ENCODE data around the gene ZNF653. TPM values are rescaled to one million over a fixed set of nuclear protein-coding genes. Genes with fewer than 3 reads are reported as not detected.
A peak's percentile ranks its signal among the peaks of the same experiment; 100 is the strongest.

The ZNF653 gene
- total and polyA plus RNA-seq, 2 donors (not counting 1 experiment from before 2014, with no cell fraction given) = 24.2 to 26.2 TPM

DNA sequence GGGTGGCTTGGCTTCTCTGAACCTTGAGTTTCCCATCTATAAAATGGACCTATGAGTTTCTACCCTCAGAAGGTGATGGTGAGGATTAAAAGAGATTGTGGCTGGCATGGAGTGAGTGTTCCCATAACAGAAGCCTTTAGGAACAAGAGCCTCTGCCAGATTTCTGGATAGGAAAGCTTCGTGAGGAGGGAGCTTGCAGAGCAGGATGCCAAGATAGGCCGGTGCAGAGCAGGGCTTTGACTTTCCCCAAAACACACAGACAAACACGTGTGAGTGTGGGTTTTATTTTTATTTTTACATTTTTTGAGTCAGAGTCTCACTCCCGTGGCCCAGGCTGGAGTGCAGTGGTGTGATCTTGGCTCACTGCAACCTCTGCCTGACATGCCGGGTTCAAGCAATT lies 29.3 kb upstream of the ZNF653 start:
- no peak for DNase-seq
- H2AFZ ChIP-seq (ENCODE audit: insufficient read depth, low read depth, low read length, poor library complexity, severe bottlenecking) = no peak overlapping the region
- 66% methylated on average over 2 of the region's 5 CpGs for WGBS (ENCODE audit: insufficient coverage)
- peaks cover 22% of the 10 kb centered on the region for H3K4me1 Mint-ChIP-seq
- ATAC-seq (ENCODE audit: low read depth) = no peak
- peaks cover 9% of the 10 kb centered on the region for H3K27me3 Mint-ChIP-seq
- H3K4me1 ChIP-seq (ENCODE audit: control insufficient read depth in 2 of 2, insufficient read depth in 2 of 2, low read length in 2 of 2) = peaks cover 24 to 32% of the 10 kb centered on the region in 2 donors
- ChIA-PET CTCF (interaction anchor here (2.9 kb wide), 1 partner anchor 24 kb away, joined by 22 read pairs; the partner anchor contains the start of gene ELOF1), POLR2A (interaction anchor here (1.3 kb wide), 1 partner anchor 24 kb away, joined by 3 read pairs; the partner anchor contains the start of gene ELOF1)
- intact Hi-C loops (cut with micrococcal nuclease) = no loop called here
- H3K9me3 Mint-ChIP-seq (ENCODE audit: insufficient read depth) = no peaks in the 10 kb centered on the region
- peaks cover 0 to 4% (median 0%) of the 10 kb centered on the region in 3 donors for H3K9me3 ChIP-seq (ENCODE audit: control extremely low read depth in 1 of 3, control insufficient read depth in 2 of 3, insufficient read depth in 1 of 3, low read length in 2 of 3)
- peak overlapping the region; percentile 3 for H3K4me2 ChIP-seq (replicated peaks; ENCODE audit: low read depth, low read length, poor library complexity, severe bottlenecking)
- no peak overlapping the region for H3K4me3 ChIP-seq (ENCODE audit: control extremely low read depth in 1 of 5, extremely low read depth in 1 of 5, insufficient read depth in 1 of 5, low read depth in 2 of 5, low read length in 4 of 5)
- H3K27me3 ChIP-seq (replicated peaks in 1 of 4; ENCODE audit: control extremely low read depth in 1 of 4, control insufficient read depth in 3 of 4, insufficient read depth in 4 of 4, low read length in 3 of 4) = peaks cover 0 to 19% (median 7%) of the 10 kb centered on the region in 4 experiments
- no peaks in the 10 kb centered on the region for H4K20me1 ChIP-seq (ENCODE audit: control insufficient read depth, insufficient read depth, low read length, poor library complexity, severe bottlenecking)
- peak overlapping the region; percentile 23 for H3K4me3 Mint-ChIP-seq
- TF ChIP-seq, protein P1, sequence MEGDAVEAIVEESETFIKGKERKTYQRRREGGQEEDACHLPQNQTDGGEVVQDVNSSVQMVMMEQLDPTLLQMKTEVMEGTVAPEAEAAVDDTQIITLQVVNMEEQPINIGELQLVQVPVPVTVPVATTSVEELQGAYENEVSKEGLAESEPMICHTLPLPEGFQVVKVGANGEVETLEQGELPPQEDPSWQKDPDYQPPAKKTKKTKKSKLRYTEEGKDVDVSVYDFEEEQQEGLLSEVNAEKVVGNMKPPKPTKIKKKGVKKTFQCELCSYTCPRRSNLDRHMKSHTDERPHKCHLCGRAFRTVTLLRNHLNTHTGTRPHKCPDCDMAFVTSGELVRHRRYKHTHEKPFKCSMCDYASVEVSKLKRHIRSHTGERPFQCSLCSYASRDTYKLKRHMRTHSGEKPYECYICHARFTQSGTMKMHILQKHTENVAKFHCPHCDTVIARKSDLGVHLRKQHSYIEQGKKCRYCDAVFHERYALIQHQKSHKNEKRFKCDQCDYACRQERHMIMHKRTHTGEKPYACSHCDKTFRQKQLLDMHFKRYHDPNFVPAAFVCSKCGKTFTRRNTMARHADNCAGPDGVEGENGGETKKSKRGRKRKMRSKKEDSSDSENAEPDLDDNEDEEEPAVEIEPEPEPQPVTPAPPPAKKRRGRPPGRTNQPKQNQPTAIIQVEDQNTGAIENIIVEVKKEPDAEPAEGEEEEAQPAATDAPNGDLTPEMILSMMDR (IDR thresholded peaks at IDR 0.05) = no peak
- no peak for TF ChIP-seq EZH2 (IDR thresholded peaks at IDR 0.05; ENCODE audit: borderline replicate concordance, insufficient read depth, low read depth, low read length, poor library complexity, severe bottlenecking)
- peak overlapping the region in 1 of 2 donors; percentile 30 for H3K27ac ChIP-seq (ENCODE audit: low read length in 2 of 2)
- H3K9ac ChIP-seq (ENCODE audit: low read length) = no peak overlapping the region
- H3K27ac Mint-ChIP-seq = peak overlapping the region; percentile 76
- H3K79me2 ChIP-seq (ENCODE audit: control insufficient read depth, insufficient read depth, low read length) = no peaks in the 10 kb centered on the region
- H3K36me3 ChIP-seq (replicated peaks in 1 of 2; ENCODE audit: control extremely low read depth in 1 of 2, control insufficient read depth in 1 of 2, extremely low read depth in 1 of 2, insufficient read depth in 2 of 2, low read length in 1 of 2) = no peaks in the 10 kb centered on the region

GRCh38 chr19:11534538-11534937 lies 28.9 kb upstream of the ZNF653 start:
- CTCF ChIA-PET = interaction anchor here (2.9 kb wide), 1 partner anchor 24 kb away, joined by 22 read pairs; the partner anchor contains the start of gene ELOF1
- POLR2A ChIA-PET = no interaction called here
- no peak for ATAC-seq (ENCODE audit: low read depth)

More at GRCh38 chr19:11534538-11534937, 28.9 kb upstream of the ZNF653 start:
- peak overlapping the region in 1 of 2 donors; percentile 30 for H3K27ac ChIP-seq (ENCODE audit: low read length in 2 of 2)
- Mint-ChIP-seq H3K27ac (peak overlapping the region; percentile 76), H3K4me3 (peak overlapping the region; percentile 23), H3K4me1 (peaks cover 22% of the 10 kb centered on the region), H3K27me3 (peaks cover 9% of the 10 kb centered on the region), H3K9me3 (ENCODE audit: insufficient read depth) (no peaks in the 10 kb centered on the region)
- intact Hi-C loops (cut with micrococcal nuclease) = no loop called here
- no peak overlapping the region for H3K9ac ChIP-seq (ENCODE audit: low read length)
- no peak overlapping the region for H3K4me3 ChIP-seq (ENCODE audit: control extremely low read depth in 1 of 5, extremely low read depth in 1 of 5, insufficient read depth in 1 of 5, low read depth in 2 of 5, low read length in 4 of 5)
- DNase-seq = no peak
- TF ChIP-seq, protein P1 (IDR thresholded peaks at IDR 0.05) = peak; percentile 14
- TF ChIP-seq EZH2 (IDR thresholded peaks at IDR 0.05; ENCODE audit: borderline replicate concordance, insufficient read depth, low read depth, low read length, poor library complexity, severe bottlenecking) = no peak
- no peaks in the 10 kb centered on the region for H3K36me3 ChIP-seq (replicated peaks in 1 of 2; ENCODE audit: control extremely low read depth in 1 of 2, control insufficient read depth in 1 of 2, extremely low read depth in 1 of 2, insufficient read depth in 2 of 2, low read length in 1 of 2)
- no peaks in the 10 kb centered on the region for H4K20me1 ChIP-seq (ENCODE audit: control insufficient read depth, insufficient read depth, low read length, poor library complexity, severe bottlenecking)
- 11% methylated on average over 1 of the region's 1 CpG for WGBS (ENCODE audit: insufficient coverage)
- no peaks in the 10 kb centered on the region for H3K79me2 ChIP-seq (ENCODE audit: control insufficient read depth, insufficient read depth, low read length)
- no peak overlapping the region for H2AFZ ChIP-seq (ENCODE audit: insufficient read depth, low read depth, low read length, poor library complexity, severe bottlenecking)
- peaks cover 24 to 30% of the 10 kb centered on the region in 2 donors for H3K4me1 ChIP-seq (ENCODE audit: control insufficient read depth in 2 of 2, insufficient read depth in 2 of 2, low read length in 2 of 2)
- peaks cover 0 to 16% (median 5%) of the 10 kb centered on the region in 4 experiments for H3K27me3 ChIP-seq (replicated peaks in 1 of 4; ENCODE audit: control extremely low read depth in 1 of 4, control insufficient read depth in 3 of 4, insufficient read depth in 4 of 4, low read length in 3 of 4)
- peaks cover 0 to 4% (median 0%) of the 10 kb centered on the region in 3 donors for H3K9me3 ChIP-seq (ENCODE audit: control extremely low read depth in 1 of 3, control insufficient read depth in 2 of 3, insufficient read depth in 1 of 3, low read length in 2 of 3)
- H3K4me2 ChIP-seq (replicated peaks; ENCODE audit: low read depth, low read length, poor library complexity, severe bottlenecking) = peak overlapping the region; percentile 3
